GM18951 (cell line): ENCODE measurements around the gene NFAT5.
"Not testable (repeated sequence)": the region's sequence is repeated elsewhere in the genome, so short reads cannot be mapped to it uniquely, and the experiment has no call there.

Experiments
- POLR2A ChIP-seq: IDR thresholded peaks from 4 replicates; pipeline ENCODE4 v1.6.1; 2011; ENCODE audit warnings: mild to moderate bottlenecking; ENCODE audit not compliant: insufficient read length, insufficient read depth; ENCODE audit errors: extremely low read depth
- in situ Hi-C: fragments of 300-500 bp; cut with MboI; formaldehyde crosslinking; loops from one replicate; pipeline ENCODE4 v1.12.0; 2022; ENCODE audit warnings: low sequenced_read_pairs, mixed read lengths, inconsistent platforms; ENCODE audit not compliant: unreplicated experiment

The NFAT5 gene

DNA sequence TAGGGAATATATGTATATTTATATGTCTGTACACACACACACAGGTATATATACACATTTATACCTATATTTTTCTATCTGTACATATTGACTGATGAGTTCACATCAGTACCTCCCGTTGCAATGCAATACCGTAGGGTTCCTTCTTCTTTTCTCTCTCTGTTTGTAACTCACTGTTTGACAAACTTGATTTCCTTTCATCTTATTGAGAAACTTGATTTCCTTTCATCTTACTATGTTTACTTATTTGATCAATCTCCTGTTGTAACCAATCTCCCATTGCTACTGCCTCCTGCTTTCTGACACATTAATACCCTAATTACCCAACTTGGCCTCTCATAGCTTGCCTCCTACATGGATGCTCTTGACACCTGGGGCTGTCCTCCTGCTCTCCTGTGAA lies 49.8 kb downstream of the NFAT5 start:
- in situ Hi-C loops, result no loop called here
- no peak for TF ChIP-seq POLR2A

DNA sequence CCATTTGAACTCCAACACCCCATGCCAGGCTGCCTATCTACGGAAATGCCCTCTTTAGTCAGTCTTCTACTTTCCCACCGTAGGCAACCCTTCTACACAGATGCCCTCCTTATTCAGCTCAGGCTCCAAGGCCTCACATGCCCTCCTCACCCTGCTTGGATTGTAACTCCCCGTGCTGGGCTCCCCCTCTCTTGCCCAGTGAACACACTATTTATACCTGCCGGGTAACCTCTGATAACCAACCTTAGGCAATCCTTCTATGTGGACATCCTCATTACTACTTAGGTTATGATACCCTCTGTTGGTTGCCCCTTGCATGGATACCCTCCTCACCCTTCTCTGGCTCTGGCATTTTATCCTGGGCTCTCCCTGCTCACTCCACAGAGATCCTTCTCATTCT lies 50.3 kb downstream of the NFAT5 start:
- in situ Hi-C loops, result no loop called here

DNA sequence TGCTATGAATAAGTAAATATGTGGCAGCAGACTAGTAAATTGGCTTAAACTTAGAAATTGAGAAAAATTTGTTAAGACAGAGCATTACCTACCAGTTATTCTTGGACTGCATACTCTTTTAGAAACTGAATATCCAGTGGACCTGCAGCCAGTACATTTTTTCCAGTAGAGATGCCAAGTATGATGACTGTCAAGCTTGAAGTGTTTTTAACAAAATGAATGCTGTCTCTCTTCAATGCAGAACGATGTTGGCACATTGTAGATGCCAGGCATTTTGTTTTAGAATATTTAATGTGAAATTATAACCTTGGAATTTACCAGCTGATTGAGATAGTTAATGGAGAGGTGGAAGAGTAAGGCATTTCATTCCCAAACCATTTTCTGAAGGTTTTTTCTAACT lies 52.5 kb downstream of the NFAT5 start:
- TF ChIP-seq POLR2A, result no peak
- in situ Hi-C loops, result no loop called here

More for the DNA sequence above, 50.3 kb downstream of the NFAT5 start:
- no peak for TF ChIP-seq POLR2A

DNA sequence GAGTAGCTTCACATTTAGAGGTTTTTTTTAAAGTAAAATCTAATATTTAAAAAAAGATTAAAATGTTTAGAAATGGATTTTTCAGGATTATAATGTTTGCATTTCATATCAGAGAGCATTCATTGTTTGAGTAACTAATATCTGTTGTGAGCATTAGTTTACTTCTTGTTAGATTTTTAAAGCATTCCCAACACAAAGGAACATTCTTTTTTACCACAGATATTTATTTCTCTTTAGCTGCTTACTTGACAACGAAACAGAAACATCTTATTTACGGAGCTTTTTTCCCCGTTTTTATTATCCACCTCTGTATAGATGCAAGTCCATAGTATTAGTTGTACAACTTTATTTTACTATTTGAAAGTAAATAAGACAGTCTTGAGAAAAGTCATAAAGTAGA lies 53.0 kb downstream of the NFAT5 start:
- TF ChIP-seq POLR2A, result no peak
- in situ Hi-C loops, result no loop called here

DNA sequence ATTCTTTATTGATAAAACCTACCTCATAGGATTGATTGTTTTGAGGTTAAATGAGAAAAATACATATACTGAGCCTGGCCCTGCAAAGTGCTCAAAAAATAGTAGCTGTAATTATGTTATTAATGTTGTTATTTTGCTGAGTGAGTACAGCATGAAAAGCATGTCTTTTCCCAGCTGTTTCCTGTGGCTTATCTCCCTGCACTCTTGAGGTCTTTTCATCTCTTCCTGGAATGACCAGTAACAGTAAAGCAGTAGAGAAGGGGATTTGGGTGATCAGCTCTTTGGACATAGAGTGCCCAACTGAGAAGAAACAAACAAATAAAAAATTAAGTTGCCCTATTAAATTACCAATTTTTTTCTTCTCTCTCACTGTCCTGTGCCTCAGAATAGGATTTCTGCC lies 53.7 kb downstream of the NFAT5 start:
- in situ Hi-C loops, result no loop called here
- TF ChIP-seq POLR2A, result no peak

DNA sequence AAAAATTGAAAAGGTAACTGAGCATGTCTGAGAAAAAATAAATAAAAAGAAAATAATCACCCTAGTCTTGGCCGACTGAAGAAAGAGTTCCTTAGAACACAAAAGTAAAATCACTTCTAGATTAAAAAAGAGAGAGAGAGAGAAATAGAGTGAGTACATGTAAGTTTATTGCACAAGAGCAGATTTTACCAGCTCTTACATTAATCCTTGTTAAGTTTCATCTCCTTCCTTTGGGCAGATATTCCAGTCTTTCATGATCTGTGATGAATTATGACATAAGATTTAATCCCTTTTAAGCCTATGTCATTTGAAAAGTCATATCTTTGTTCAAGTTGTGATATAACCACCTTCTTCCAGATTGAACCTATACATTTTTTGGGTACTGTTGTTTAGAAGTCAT lies 54.8 kb downstream of the NFAT5 start:
- in situ Hi-C loops, result no loop called here
- no peak for TF ChIP-seq POLR2A

DNA sequence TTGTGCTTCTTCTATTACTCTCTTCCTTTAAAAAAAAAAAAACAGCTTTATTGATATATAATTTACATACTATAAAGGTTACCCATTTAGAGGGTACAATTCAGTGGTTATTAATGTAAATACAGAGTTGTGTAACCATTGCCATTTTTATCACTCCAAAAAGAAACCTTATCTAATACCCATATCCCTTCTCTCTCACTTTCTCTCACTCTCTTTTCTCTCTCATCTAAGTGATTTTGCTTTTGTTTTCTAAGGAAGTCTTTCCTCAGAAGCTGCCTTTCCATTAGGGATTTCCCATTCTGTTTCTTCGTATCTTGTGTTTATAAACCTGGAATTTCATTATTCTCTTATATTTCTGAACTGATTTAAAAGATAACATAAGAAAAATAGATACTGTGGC lies 55.5 kb downstream of the NFAT5 start:
- TF ChIP-seq POLR2A, result no peak

DNA sequence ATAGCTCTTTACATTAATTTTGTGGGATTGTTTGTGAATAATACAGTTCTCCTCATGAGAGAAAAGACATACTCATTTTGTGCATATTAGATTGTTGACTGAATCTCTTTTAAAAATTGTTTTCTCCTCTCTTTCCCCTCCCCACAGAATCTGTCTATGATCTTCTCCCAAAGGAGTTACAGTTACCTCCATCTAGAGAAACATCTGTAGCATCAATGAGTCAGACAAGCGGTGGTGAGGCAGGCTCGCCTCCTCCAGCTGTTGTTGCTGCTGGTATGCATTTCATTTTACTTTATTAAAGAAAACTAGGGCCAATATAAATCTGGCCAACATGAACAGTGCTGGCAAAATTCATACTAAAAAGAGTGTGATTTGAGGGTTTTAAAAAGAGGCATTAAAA lies 60.5 kb downstream of the NFAT5 start:
- in situ Hi-C loops, result no loop called here
- TF ChIP-seq POLR2A, result no peak

More for the DNA sequence above, 55.5 kb downstream of the NFAT5 start:
- in situ Hi-C loops, result no loop called here

DNA sequence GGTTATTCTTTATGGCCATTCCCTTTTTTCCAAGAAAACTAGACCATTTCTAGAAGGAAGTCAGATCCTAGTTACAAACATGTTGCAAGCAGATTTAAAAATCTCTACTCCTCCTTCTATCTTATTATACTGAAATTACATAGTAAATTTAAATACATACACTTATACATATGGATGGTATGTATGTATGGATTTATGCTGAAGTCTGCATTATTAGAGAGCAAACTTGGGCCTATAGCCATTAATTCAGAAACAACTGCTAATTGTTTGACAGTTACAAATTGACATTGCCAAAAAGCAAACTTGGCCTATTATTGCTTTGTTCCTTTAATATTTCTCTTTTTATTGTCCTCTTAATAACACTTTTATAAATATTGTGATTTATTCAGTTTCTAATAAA lies 67.1 kb downstream of the NFAT5 start:
- in situ Hi-C loops, result no loop called here
- no peak for TF ChIP-seq POLR2A

DNA sequence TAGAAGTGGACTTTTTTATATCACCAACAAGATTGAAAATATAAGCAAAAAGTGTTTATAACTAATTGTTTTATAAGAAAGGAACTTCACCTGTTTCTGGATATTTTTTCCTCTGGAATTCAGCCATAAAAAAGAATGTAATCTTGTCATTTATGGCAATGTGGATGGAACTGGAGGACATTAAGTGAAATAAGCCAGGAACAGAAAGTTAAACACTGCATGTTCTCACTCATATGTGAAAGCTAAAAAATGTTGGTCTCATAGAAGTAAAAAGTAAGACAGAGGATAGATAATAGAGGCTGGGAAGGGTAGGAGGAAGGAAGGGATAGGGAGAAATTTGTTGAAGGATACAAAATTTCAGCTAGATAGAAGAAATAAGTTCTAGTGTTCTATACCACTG lies 67.6 kb downstream of the NFAT5 start:
- in situ Hi-C loops, result no loop called here
- no peak for TF ChIP-seq POLR2A

DNA sequence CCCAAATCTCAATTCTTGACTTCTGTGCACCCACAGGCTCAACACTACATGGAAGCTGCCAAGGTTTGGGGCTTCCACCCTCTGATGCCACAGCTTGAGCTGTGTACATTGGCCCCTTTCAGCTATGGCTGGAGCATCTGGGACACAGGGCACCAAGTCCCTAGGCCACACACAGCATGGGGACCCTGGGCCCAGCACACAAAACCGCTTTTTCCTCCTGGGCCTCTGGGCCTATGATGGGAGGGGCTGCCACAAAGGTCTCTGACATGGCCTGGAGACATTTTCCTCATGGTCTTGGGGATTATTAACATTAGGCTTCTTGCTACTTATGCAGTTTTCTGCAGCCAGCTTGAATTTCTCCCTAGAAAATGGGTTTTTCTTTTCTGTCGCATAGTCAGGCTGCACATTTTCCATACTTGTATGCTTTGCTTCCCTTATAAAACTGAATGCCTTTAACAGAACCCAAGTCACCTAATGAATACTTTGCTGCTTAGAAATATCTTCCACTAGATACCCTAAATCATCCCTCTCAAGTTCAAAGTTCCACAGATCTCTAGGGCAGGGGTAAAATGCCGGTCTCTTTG lies 70.9 kb downstream of the NFAT5 start:
- in situ Hi-C loops, result not testable (repeated sequence)

DNA sequence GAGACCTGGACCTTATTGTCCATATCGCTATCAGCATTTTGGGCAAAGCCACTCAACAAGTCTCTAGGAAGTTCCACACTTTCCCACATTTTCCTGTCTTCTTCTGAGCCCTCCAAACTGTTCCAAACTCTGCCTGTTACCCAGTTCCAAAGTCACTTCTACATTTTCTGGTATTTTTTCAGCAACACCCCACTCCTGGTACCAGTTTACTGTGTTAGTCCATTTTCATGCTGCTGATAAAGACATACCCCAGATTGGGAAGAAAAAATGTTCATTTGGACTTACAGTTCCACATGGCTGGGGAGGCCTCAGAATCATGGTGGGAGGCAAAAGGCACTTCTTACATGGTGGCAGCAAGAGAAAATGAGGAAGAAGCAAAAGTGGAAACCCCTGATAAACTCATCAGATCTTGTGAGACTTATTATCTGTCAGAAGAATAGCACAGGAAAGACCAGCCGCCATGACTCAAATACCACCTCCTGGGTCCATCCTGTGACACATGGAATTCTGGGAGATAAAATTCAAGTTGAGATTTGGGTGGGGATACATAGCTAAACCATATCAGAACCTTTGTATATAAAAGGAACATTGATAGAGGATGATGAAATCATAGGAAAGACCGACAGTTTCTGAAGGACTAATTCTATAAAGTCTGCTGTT lies 71.6 kb downstream of the NFAT5 start:
- in situ Hi-C loops, result not testable (repeated sequence)

DNA sequence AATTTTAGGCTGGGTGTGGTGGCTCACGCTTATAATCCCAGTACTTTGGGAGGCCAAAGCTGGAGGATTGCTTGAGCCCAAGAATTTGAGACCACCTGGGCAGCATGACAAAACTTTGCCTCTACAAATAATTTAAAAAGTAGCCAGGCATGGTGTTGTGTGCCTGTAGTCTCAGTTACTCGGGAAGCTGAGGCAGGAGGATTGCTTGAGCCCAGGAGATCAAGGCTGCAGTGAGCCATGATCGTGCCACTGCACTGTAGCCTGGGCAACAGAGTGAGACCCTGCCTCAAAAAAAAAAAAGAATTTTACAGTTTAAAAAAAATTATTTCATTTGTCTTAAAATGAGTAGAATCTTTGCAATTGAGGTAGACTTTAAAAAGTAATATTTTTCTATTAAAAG lies 78.2 kb downstream of the NFAT5 start:
- in situ Hi-C loops, result not testable (repeated sequence)

DNA sequence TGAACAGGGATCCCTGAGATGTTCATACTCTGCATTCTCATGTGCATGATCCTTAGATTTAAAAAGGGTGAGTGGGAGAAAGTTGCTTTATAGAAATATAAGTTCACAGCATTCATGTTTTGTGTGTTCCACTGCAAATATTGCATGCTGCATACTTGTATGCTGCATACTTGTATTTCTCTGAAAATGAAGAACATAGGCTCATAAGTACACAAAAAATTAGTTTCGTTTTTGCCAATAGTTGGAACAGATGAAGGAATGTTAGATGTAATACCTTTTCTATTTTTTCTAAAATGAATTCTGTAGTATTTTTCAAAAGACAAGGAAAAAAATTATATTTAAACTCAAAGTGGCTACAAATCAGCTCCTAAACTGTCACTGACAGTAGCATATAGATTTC lies 79.0 kb downstream of the NFAT5 start:
- in situ Hi-C loops, result no loop called here
- TF ChIP-seq POLR2A, result no peak

DNA sequence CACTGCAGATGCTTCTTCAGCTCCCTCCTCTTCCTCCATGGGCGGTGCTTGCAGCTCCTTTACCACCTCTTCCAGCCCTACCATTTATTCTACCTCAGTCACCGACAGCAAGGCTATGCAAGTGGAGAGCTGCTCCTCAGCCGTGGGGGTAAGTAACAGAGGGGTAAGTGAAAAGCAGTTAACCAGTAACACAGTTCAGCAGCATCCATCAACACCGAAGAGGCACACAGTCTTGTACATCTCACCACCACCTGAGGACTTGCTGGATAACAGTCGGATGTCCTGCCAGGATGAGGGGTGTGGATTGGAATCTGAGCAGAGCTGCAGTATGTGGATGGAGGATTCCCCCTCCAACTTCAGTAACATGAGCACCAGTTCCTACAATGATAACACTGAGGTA lies 81.3 kb downstream of the NFAT5 start:
- in situ Hi-C loops, result no loop called here
- TF ChIP-seq POLR2A, result no peak
